ENCODE measurements around the gene UBL7. TPM values are rescaled to one million over a fixed set of nuclear protein-coding genes. Genes with fewer than 3 reads are reported as not detected.

The UBL7 gene
- total RNA-seq, 1 experiment from 2014 or later = 65.3 TPM

DNA sequence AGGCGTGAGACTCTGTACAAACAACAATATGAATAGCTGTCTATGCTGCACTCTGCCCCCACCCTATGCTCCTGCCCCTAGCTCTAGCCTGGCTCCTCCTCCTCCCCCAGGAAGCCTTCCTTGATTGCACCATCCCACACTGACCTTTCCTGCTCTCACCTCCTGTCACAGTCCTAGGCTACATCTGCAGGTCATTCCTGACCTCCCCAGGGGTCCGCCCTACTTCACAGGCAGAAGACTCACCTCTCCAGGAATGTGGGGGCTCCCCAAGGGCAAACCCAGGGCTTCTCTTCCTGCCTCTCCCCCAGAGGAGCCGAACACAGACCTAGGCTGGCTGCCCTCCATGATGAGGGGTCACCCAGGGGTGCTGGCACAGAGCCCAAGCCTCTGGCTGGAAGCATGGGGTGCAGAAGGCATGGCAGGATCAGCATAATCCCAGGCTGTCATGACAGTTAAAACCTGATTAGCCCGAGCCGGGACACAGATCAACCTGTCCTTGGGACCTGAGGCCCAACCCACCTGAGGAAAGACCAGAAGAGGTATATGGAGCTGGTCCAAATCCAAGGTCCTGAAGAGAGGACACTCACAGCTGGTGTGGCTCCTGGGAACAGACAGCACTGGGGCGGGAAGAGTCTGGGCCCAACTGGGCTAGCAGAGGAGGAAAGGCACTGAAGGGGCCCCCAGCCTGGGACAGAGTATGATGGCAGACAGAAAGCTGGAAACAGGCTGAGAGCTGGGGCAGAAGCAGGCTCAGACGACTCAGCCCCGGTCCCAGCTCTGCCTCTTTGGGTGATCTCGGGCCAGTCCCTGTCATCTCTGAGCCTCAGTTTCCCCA, 33.1 kb downstream of the UBL7 start:
- Histone ChIP-seq H3K9me3 (ENCODE audit: control insufficient read depth in 1 of 2, insufficient read depth in 1 of 2, low read depth in 1 of 2, low read length in 2 of 2) (no peaks in the 10 kb centered on the region), H3K9ac (ENCODE audit: low read length) (no peak overlapping the region), H2AFZ (ENCODE audit: low read depth, low read length, poor library complexity, severe bottlenecking) (no peak overlapping the region), H3K27ac (ENCODE audit: low read depth, low read length) (peak overlapping the region; percentile 24; the same call in 1 of the 2 replicates), H4K20me1 (ENCODE audit: insufficient read depth) (no peaks in the 10 kb centered on the region), H3K4me1 (ENCODE audit: control insufficient read depth in 1 of 2, insufficient read depth in 2 of 2, low read length in 2 of 2) (peaks cover 38 to 99% of the 10 kb centered on the region in 2 experiments), H3K36me3 (ENCODE audit: control insufficient read depth in 1 of 2, insufficient read depth in 2 of 2, low read length in 2 of 2) (peaks cover 0 to 5% of the 10 kb centered on the region in 2 experiments; a peak in 1 of 4 replicates), H3K4me3 (replicated peaks in 1 of 2; ENCODE audit: low read depth in 1 of 2, low read length in 2 of 2) (no peak overlapping the region), H3K79me2 (ENCODE audit: insufficient read depth, low read length) (peaks cover 100% of the 10 kb centered on the region), H3K4me2 (ENCODE audit: low read length) (peak overlapping the region; percentile 8; the same call in 1 of the 2 replicates), H3K9me2 (ENCODE audit: insufficient read depth) (no peaks in the 10 kb centered on the region), H3K27me3 (ENCODE audit: insufficient read depth, low read length) (no peaks in the 10 kb centered on the region)
- TF ChIP-seq POLR2AphosphoS5 (IDR thresholded peaks at IDR 0.05; ENCODE audit: low read depth, low read length) (no peak), CTCF (IDR thresholded peaks at IDR 0.05 in 2 of 3, conservative IDR thresholded peaks at IDR 0.05 in 1 of 3; ENCODE audit: borderline replicate concordance in 1 of 3, insufficient read depth in 1 of 3, low read depth in 2 of 3, low read length in 2 of 3) (no peak), CBX3 (IDR thresholded peaks at IDR 0.05; ENCODE audit: low read depth) (no peak), FOSL1 (IDR thresholded peaks at IDR 0.05; ENCODE audit: low read depth) (no peak)
- TF ChIP-seq, protein P1, sequence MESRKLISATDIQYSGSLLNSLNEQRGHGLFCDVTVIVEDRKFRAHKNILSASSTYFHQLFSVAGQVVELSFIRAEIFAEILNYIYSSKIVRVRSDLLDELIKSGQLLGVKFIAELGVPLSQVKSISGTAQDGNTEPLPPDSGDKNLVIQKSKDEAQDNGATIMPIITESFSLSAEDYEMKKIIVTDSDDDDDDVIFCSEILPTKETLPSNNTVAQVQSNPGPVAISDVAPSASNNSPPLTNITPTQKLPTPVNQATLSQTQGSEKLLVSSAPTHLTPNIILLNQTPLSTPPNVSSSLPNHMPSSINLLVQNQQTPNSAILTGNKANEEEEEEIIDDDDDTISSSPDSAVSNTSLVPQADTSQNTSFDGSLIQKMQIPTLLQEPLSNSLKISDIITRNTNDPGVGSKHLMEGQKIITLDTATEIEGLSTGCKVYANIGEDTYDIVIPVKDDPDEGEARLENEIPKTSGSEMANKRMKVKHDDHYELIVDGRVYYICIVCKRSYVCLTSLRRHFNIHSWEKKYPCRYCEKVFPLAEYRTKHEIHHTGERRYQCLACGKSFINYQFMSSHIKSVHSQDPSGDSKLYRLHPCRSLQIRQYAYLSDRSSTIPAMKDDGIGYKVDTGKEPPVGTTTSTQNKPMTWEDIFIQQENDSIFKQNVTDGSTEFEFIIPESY (IDR thresholded peaks at IDR 0.05; ENCODE audit: extremely low read depth, insufficient replicate concordance, low read length) = no peak
- CTCF ChIA-PET = no interaction called here
- DNase-seq (ENCODE audit: low read depth, low spot score) (no peak), ATAC-seq (no peak)
- intact Hi-C loops (cut with micrococcal nuclease) = no loop called here
- no TSS peak for BruUV-seq (replicated peaks)
- RAD21 ChIA-PET (ENCODE audit: low non-redundant PET in 1 of 2, low total read pairs in 2 of 2, uncharacterized antibody in 2 of 2, unreplicated experiment in 2 of 2) = no interaction called here
- POLR2A ChIA-PET = interaction anchor here (2.1 kb wide), 1 partner anchor 22 kb away, joined by 5 read pairs; no protein-coding TSS in a partner anchor
